Suprapubic skin (tissue), 3 donors: ENCODE data around the gene SHC2.

Experiments
- CTCF ChIP-seq, 2 donors: fragments of 200-600 bp in 1 of 2; fragments of 450-650 bp in 1 of 2; sonication (generic) in 1 of 2; IDR thresholded peaks; one replicate each; pipeline ENCODE4 v1.5.1; 2016 to 2019; ENCODE audit warnings: antibody characterized with exemption in 2 of 2, mild to moderate bottlenecking in 1 of 2, moderate library complexity in 1 of 2
- POLR2AphosphoS5 ChIP-seq, 3 donors: sonication (generic); formaldehyde crosslinking; IDR thresholded peaks; one replicate each; pipeline ENCODE4 v1.6.1; 2017; ENCODE audit warnings: antibody characterized with exemption in 3 of 3

- no peak for TF ChIP-seq POLR2AphosphoS5 (IDR thresholded peaks at IDR 0.05)
- no peak for TF ChIP-seq CTCF (IDR thresholded peaks at IDR 0.05)
These were observed 35.8 kb downstream of the SHC2 start for GRCh38 chr19:425056-425455.
